ENCODE results near the gene NPIPB2.

DNA sequence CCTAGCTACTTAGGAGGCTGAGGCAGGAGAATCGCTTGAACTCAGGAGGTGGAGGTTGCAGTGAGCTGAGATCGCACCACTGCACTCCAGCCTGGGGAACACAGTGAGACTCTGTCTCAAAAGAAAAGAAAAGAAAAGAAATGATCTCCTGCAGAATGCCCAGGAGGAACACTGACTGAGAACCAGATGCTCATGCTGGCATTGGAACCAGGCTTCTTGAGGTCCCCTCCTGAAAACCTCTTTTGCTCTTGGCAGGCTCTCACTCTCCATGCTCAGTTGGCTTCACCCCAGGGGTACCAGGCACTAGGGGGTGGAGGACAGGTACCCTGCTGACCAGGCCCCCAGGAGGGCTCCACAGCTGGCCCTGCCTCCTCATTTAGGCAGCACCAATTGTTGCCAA is 14.7 kb upstream of the NPIPB2 start:
- no peak for TF ChIP-seq POLR2A (IDR thresholded peaks at IDR 0.05)
- TF ChIP-seq, protein P1, sequence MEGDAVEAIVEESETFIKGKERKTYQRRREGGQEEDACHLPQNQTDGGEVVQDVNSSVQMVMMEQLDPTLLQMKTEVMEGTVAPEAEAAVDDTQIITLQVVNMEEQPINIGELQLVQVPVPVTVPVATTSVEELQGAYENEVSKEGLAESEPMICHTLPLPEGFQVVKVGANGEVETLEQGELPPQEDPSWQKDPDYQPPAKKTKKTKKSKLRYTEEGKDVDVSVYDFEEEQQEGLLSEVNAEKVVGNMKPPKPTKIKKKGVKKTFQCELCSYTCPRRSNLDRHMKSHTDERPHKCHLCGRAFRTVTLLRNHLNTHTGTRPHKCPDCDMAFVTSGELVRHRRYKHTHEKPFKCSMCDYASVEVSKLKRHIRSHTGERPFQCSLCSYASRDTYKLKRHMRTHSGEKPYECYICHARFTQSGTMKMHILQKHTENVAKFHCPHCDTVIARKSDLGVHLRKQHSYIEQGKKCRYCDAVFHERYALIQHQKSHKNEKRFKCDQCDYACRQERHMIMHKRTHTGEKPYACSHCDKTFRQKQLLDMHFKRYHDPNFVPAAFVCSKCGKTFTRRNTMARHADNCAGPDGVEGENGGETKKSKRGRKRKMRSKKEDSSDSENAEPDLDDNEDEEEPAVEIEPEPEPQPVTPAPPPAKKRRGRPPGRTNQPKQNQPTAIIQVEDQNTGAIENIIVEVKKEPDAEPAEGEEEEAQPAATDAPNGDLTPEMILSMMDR (IDR thresholded peaks at IDR 0.05) = no peak

All from right lobe of liver (tissue), 4 donors.